ENCODE data around the gene TMEM161B.

TMEM161B gene

DNA sequence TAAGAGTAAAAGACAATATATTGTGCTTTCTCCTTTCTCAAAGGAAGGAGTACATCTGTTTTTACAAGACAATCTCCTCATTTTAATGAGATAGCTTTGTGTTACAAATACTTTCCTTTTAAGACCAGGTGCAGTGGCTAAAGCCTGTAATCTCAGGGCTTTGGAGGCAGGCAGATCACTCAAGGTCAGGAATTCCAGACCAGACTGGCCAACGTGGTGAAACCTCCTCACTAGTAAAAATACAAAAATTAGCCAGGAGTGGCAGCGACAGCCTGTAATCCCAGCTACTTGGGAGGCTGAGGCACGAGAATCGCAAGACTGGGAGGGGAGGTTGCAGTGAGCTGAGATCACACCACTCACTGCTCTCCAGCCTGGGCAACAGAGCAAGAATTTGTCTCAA, 11.8 kb downstream of the TMEM161B start:
- no peak overlapping the region for H3K4me3 ChIP-seq (ENCODE audit: low read depth, low read length)
- no peaks in the 10 kb centered on the region for H3K36me3 ChIP-seq (replicated peaks)
- in situ Hi-C loops (cut with HindIII; ENCODE audit: low pct_ligation_motif_present, low sequenced_read_pairs) = no loop called here
- DNase-seq = no peak
- H3K27ac ChIP-seq = no peak overlapping the region
- no peaks in the 10 kb centered on the region for H3K27me3 ChIP-seq (replicated peaks)
- TF ChIP-seq, protein P1, sequence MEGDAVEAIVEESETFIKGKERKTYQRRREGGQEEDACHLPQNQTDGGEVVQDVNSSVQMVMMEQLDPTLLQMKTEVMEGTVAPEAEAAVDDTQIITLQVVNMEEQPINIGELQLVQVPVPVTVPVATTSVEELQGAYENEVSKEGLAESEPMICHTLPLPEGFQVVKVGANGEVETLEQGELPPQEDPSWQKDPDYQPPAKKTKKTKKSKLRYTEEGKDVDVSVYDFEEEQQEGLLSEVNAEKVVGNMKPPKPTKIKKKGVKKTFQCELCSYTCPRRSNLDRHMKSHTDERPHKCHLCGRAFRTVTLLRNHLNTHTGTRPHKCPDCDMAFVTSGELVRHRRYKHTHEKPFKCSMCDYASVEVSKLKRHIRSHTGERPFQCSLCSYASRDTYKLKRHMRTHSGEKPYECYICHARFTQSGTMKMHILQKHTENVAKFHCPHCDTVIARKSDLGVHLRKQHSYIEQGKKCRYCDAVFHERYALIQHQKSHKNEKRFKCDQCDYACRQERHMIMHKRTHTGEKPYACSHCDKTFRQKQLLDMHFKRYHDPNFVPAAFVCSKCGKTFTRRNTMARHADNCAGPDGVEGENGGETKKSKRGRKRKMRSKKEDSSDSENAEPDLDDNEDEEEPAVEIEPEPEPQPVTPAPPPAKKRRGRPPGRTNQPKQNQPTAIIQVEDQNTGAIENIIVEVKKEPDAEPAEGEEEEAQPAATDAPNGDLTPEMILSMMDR (IDR thresholded peaks at IDR 0.05; ENCODE audit: low read depth, low read length, missing control alignments) = no peak

DNA sequence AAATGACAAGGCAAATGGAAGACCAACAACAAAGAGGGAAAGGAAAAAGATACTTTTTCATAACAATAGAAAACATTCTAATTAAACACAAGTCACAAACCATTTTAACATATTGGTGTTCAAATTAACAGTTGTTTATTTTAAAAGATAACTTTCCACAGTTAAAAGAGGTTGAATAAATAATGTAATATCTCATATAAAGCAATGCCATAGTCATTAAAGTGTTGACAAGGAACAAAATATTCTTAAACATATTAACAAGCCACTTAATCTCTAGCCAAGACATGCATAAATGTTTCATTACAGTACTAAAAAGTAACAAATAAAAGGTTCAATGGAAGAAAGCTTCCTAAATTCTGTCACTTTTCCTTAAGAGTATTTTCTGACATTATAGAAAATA, 12.6 kb downstream of the TMEM161B start:
- Histone ChIP-seq H3K27me3 (replicated peaks) (no peaks in the 10 kb centered on the region), H3K27ac (no peak overlapping the region), H3K36me3 (replicated peaks) (no peaks in the 10 kb centered on the region), H3K4me3 (ENCODE audit: low read depth, low read length) (no peak overlapping the region)
- in situ Hi-C loops (cut with HindIII; ENCODE audit: low pct_ligation_motif_present, low sequenced_read_pairs) = no loop called here
- TF ChIP-seq, protein P1 (IDR thresholded peaks at IDR 0.05; ENCODE audit: low read depth, low read length, missing control alignments) = no peak
- no peak for DNase-seq

DNA sequence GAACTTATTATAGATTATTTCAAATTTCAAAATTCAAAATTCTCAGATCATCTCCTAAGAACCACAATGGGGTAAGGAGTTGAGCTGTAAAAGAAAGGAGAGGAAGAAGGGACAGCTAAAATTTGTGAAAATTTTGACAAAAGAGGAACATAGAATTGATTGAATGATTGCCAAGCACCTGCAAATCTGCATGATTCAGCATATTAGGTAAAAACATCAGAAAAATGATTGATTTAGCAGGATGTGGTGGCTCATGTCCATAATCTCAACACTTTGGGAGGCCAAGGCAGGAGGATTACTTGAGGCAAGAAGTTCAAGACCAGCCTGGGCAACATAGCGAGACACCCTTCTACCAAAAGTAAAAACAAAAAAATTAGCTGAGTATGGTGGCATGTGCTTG, 14.3 kb downstream of the TMEM161B start:
- H3K27ac ChIP-seq = no peak overlapping the region
- in situ Hi-C loops (cut with HindIII; ENCODE audit: low pct_ligation_motif_present, low sequenced_read_pairs) = no loop called here

DNA sequence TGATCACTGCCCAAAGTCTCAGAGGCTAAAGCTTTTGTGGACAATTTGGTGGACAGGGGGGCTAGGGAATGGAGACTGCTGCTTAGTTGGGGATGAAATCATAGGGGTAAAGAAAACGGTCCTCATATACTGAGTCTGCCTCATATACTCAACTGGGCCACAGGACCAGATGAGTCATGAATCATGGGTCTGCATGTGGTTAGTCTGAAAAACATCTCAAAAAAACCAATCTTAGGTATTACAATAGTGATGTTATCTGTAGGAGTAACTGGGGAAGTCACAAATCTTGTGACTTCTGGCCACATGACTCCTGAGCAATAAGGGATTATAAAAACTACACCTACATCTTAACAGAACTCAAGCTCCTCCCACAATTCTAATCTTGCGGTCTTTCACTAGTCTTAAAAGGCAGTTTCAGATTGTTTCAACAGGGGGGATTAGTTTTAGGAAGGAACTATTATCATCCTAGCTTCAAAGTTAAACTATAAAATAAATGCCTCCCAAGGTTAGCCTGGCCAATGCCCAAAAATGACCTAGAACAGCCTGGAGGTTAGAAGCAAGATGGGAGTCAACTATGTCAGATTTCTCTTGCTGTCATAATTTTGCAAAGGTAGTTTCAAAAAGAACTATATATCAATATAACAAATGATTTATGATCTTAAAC, 17.5 kb downstream of the TMEM161B start:
- H3K27ac ChIP-seq = peak overlapping the region; percentile 54
- no peak overlapping the region for H3K4me3 ChIP-seq (ENCODE audit: low read depth, low read length)
- no peaks in the 10 kb centered on the region for H3K36me3 ChIP-seq (replicated peaks)
- H3K27me3 ChIP-seq (replicated peaks) = no peaks in the 10 kb centered on the region
- TF ChIP-seq, protein P1 (IDR thresholded peaks at IDR 0.05; ENCODE audit: low read depth, low read length, missing control alignments) = no peak
- in situ Hi-C loops (cut with HindIII; ENCODE audit: low pct_ligation_motif_present, low sequenced_read_pairs) = no loop called here
- DNase-seq = peak; percentile 68

More for the DNA sequence above, 14.3 kb downstream of the TMEM161B start:
- TF ChIP-seq, protein P1 (IDR thresholded peaks at IDR 0.05; ENCODE audit: low read depth, low read length, missing control alignments) = no peak
- H3K36me3 ChIP-seq (replicated peaks) = no peaks in the 10 kb centered on the region
- no peaks in the 10 kb centered on the region for H3K27me3 ChIP-seq (replicated peaks)
- H3K4me3 ChIP-seq (ENCODE audit: low read depth, low read length) = no peak overlapping the region
- DNase-seq = no peak

DNA sequence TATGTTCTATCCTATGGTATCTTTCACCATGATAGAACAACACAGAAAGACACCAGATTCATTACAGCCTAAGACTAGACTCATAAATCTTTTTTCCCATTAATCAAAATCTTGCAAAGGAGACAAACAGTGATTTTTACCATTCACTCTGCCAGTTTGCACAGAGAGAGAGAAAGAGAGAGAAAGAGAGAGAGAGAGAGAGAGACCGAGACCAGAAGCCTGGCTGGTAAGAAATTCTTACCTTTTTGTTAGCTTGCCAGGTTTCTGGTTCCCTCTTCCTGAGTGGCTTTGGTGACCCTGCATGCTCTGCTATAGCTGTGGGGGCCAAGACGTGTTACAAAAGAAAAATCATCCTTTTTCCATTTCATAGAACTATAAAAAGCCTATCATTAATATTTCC, 18.6 kb downstream of the TMEM161B start:
- no peaks in the 10 kb centered on the region for H3K36me3 ChIP-seq (replicated peaks)
- no peaks in the 10 kb centered on the region for H3K27me3 ChIP-seq (replicated peaks)
- no peak overlapping the region for H3K27ac ChIP-seq
- TF ChIP-seq, protein P1 (IDR thresholded peaks at IDR 0.05; ENCODE audit: low read depth, low read length, missing control alignments) = no peak
- in situ Hi-C loops (cut with HindIII; ENCODE audit: low pct_ligation_motif_present, low sequenced_read_pairs) = no loop called here
- H3K4me3 ChIP-seq (ENCODE audit: low read depth, low read length) = no peak overlapping the region
- DNase-seq = no peak
